Measurements from ENCODE around the gene GLT1D1.
"Not testable (repeated sequence)": the region's sequence is repeated elsewhere in the genome, so short reads cannot be mapped to it uniquely, and the experiment has no call there.

GLT1D1 gene

DNA sequence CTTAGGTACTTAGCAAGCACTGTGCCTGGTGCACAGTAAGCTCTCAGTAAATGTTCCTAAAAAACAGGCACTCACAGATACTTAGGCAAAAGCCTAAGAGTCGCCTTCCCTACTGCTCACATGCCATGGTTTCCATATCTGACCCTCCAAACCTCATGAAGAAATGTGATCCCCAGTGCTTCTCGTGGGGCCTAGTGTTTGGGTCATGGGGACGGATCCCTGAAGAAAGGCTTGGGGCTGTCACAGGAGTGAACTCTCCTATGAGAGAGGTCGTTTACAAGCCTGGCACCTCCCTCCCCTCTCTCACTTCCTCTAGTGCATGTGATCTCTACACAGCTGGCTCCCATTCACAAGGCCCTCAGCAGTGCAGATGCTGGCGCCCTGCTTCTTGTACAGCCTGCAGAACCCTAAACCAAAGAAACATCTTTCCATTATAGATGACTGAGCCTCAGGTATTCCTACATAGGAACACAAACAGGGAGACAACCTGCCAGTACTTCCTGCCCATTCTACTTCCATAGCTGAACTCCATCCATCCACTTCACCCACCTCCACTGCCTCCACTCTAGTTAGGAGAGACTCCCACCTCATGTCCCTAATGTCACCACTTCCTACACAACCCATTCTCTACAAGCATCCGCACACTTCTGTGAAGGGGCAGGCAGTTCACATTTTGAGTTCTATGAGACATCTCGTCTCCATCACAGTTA, 32.4 kb upstream of the GLT1D1 start:
- no peak for DNase-seq

DNA sequence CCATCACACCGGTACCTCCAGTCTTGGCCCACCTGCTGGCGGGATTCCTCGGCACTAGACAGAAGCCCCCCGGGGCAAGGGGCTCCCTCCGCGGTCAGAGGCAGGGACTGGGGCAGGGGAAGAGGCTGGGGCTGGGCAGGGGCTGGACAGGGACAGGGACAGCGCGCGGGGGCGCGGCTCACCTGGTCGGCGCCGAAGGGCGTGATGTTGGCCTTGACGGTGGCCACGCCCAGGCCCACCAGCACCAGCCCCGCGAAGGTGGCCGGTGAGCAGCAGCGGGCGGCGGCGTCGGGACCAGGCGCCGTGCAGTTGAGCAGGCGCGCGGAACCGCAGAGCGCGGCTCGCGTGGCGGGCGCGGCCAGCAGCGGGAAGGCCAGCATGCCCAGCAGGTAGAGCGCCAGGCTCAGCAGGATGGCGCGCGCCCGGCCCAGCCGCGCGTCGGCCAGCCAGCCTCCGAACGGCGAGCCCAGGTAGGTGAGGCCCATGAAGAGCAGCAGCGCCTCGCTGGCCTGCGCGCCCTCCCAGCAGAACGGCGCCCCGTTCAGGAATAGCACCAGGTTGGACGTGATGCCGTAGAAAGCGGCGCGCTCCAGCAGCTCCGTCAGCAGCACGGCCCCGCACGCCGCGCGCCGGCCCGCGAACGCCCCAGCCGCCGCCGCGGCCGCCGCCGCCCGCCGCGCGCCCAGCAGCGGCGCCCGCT, 29.9 kb upstream of the GLT1D1 start:
- no peak for DNase-seq

DNA sequence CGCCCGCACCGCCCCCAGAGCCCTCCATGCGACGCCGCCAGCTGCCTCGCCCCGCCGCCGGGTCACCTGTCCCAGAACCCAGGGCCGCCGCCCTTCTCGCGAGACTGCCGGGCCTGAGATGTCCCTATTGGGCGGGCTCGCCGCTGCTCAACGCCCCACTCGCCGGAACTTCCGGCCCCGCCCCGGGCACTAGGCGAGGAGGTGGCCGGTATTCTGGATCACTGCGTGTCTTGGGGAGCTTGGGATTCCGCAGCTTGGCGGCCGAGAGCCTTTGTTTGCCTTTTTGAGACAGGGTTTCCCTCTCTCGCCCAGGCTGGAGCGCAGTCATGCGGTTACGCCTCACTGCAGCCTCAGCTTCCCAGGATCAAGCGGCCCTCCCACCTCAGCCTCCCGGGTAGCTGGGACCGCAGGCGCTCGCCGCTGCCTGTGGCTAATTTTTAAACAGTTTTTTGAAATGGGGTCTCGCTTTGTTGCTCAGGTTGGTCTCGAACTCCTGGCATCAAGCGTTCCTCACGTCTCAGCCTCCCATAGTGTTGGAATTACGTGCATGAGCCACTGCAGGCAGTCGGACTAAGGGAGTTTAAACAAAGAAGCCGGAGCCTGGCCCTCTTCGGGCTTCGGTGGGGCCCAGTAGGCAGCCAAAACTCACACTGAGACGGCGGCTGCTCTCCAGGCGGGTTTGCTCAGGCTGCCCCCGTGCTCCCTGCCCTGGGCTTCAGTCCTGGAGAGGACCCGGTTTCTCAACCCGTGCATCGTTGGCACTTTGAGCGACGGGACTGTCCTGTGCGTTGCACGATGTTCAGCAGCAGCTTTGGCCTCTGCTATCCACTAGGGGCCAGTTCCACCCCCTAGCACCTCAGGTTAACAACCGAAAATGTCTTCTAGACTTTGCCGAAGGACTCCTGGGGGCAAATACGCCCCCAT, 29.1 kb upstream of the GLT1D1 start, which contains the start of gene SLC15A4:
Gene SLC15A4 (minus strand): TSS at position 43 of the 924 bp plus-strand sequence. CDS start 15 bp downstream, at position 28.
- DNase-seq, result peak; percentile 87

DNA sequence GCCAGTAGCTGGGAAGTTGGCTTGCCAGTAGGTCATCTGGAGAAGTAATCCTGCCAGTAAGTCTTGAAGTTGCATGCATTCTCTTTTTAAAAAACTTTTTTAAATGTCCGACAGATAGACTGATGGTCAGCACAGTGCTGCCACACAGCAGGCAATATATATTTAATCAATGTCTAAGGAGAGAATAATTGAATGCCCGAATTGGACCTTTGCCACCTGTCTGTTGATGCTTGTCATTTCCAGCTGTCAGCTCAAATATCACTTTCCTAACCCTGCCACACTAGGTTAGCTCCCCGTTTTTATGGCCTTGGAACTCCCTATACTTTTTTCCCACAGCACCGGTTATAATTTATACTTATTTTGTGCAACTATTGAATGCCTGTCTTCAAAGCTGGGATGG, 27.4 kb upstream of the GLT1D1 start:
- no peak for DNase-seq

DNA sequence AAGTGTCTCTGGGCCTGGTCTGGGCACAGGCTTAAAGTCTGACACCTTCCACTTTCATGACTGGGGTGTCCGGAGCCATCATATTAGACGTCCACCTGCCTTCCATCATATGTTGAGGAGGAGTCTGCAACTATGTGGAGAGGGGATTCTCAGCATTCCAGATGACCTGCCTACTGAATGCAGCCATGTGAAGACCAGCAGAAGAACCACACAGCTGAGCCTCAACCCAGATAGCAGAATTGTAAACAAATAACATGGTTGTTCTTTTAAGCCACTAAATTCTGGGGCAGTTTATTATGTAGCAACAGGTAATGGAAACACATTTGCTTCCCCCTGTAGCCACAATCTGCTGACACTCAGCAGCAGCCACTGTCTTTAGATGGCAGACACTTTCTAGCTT, 25.6 kb upstream of the GLT1D1 start:
- DNase-seq, result no peak

DNA sequence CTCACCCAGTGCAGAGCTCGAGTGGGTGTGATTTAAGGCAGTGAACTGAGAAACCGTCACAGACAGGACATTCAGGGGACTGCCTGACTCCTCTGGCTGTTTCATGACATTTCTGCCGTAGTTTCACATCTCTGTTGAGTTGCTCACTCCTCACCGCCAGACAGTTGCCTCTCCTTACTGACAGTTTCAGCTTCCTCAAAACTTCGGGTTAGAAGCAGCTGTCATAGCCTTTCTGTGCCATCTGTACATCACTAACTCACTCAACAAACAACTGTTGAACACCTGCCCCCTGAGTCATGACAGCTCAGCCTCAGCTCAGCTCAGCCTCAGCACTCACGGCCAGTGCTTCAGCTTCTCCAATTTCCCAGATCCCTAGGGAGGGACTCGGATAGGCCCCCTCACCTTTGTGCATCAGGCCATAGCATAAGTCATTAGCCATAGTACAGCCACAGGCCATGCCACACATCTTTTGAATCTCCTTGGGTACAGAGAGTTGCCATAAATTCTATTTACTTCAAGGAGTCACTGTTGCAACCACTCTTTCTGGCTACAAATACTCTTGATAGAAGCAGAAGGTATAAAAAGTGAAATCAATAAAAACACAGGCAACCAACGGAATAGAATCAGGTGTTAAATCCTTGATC, 23.3 kb upstream of the GLT1D1 start:
- no peak for DNase-seq

DNA sequence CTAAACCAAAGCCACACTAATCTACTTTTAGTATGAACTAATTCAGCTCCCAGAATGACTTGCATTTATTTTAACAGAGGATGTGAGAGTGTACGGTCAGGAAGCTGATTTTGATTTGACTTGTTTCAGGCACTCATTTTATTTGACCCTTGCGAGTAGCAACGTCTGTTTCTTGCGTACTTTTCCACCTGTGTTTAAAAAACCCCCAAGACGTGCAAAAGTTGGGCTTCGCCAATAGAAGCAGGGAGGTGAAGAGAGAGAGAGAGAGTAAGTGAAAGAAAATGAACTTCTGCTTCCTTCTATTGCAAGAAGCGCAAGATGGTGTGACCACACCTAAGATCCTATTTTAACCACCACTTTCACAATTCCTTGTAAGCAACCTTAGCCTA, 22.8 kb upstream of the GLT1D1 start:
- no peak for DNase-seq

DNA sequence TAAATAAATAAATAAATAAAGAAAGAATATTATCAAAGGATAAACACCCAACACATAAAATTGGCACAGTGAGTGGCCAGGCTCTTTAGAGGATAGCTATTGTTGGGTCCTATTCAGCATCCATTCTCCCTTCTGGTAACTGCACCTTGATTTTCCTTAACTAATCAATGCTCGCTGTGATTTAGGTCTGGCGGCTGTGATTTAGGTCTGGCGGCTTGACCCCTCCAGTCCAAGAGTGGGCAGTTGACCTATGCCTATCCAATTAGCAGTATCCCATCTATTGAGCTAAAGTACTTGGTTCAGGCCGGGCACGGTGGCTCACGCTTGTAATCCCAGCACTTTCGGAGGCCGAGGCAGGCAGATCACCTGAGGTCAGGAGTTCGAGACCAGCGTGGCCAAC, 19.9 kb upstream of the GLT1D1 start:
- no peak for DNase-seq

DNA sequence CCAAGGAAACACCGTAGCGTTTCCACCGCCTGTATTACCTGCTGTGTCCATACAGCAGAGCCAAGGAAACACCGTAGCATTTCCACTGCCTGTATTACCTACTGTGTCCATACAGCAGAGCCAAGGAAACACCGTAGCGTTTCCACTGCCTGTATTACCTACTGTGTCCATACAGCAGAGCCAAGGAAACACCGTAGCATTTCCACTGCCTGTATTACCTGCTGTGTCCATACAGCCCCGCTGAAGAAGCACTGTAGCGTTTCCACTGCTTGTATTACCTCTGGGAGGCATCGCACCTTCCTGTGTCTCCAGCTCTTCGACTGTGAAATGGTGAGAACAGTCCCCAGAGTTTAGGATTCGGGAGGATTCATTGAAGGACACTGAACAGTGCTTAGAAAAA, 13.4 kb upstream of the GLT1D1 start:
- DNase-seq, result not testable (repeated sequence)

DNA sequence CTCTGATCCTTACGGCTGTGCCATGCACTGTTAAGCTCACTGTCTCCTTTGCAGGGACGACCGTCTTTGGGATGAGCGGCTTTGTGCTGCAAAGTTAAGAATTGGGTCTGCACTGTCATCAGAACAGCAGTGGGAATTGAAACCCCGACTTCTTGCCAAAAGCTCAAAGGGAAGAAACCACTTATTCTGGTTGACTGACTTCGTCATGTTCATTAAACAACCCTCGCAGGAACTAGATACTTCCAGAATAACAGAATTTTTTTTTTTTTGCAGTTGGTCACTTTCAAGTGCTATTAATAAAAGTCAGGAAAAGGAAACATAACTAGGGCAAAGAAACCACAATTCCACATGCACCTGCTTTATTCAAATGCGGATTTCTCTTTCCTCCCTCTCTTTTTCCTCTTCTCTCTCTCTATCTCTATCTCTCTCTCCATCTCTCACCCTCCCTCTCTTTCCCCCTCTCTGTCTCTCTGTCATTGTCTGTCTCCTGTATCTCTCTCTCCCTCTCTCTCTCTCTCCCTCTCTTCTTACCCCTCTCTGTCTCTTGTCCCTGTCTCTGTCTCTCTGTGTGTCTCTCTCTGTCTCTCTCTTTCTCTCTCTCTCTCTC, 12.3 kb upstream of the GLT1D1 start:
- no peak for DNase-seq

DNA sequence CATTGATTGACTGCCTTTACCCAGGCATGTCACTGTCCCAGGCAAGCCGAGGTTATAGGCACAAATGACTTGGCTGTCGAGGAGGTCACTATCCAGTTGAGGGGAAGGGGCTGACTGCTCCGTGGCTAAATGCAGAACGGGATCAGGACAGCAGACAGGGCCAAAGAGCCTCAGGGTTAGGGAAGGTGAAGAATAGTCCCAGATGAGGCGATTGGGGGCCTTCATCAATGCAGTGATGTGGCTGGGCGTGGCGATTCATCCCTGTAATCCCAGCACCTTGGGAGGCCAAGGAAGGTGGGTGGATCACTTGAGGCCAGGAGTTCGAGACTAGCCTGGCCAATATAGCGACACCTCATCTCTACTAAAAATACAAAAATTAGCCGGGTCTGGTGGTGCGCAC, 10.7 kb upstream of the GLT1D1 start:
- no peak for DNase-seq

DNA sequence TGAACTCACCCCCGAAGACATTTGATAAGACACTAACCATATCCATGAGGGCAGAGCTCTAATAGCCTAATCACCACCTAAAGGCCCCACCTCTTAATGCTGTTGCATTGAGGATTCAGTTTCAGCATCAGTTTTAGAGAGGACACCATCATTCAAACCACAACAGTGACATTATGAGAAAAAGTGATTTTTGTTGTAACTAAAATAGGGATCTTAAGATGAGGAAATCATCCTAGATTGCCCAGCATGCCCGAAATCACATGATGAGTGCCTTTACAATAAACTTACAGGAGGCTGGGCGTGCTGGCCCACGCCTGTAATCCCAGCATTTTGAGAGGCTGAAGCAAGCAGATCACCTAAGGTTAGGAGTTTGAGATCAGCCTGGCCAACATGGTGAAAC, 9.7 kb upstream of the GLT1D1 start:
- no peak for DNase-seq

DNA sequence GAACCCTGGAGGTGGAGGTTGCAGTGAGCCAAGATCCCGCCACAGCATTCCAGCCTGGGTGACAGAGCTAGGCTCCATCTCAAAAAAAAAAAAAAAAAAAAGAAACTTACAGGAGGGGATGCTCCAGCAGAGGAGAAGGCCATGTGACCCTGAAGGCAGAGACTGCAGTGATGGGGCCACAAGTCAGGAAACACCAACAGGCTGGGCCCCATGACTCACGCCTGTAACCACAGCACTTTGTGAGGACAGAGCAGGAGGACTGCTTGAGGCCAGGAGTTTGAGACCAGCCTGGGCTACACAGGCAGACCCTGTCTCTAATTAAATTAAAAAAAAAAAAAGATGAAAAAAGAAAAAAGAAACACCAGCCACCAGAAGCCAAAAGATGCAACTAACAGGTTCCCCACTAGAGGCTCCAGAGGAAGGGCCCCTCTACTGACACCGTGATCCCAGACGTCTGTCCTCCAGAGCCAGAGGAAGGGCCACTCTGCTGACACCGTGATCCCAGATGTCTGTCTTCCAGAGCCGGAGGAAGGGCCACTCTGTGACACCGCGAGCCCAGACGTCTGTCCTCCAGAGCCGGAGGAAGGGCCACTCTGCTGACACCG, 9.1 kb upstream of the GLT1D1 start:
- DNase-seq, result no peak

DNA sequence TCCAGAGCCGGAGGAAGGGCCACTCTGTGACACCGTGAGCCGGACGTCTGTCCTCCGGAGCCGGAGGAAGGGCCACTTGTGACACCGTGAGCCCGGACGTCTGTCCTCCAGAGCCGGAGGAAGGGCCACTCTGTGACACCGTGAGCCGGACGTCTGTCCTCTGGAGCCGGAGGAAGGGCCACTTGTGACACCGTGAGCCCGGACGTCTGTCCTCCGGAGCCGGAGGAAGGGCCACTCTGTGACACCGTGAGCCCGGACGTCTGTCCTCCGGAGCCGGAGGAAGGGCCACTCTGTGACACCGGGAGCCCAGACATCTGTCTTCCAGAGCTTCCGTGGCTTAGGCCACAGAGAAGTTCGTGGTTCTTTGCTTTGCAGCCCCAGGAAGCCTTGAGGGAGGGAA, 6.6 kb upstream of the GLT1D1 start:
- DNase-seq, result not testable (repeated sequence)

DNA sequence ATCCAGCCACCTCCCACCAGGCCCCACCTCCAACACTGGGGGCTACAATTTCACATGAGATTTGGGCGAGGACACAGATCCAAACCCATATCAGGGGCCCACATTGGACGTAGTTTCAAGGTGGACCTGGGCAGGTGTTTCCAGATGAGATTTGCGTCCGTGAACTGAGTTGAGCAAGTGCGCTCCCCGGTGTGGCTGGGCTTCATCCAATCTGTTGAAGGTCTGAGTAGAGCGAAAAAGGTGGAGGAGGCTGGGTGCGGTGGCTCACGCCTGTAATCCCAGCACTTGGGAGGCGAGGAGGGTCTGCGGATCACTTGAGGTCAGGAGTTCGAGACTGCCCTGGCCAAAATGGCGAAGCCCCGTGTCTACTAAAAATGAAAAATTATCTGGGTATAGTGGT, 4.9 kb upstream of the GLT1D1 start:
- no peak for DNase-seq

DNA sequence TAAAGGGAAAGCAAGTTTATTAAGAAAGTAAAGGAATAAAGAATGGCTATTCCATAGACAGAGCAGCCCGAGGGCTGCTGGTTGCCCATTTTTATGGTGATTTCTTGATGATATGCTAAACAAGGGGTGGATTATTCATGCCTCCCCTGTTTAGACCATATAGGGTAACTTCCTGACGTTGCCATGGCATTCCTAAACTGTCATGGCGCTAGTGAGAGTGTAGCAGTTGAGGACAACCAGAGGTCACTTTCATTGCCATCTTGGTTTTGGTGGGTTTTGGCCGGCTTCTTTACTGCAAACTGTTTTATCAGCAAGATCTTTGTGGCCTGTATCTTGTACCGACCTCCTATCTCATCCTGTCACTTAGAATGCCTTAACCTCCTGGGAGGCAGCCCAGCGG, 3.5 kb upstream of the GLT1D1 start:
- DNase-seq, result not testable (repeated sequence)

DNA sequence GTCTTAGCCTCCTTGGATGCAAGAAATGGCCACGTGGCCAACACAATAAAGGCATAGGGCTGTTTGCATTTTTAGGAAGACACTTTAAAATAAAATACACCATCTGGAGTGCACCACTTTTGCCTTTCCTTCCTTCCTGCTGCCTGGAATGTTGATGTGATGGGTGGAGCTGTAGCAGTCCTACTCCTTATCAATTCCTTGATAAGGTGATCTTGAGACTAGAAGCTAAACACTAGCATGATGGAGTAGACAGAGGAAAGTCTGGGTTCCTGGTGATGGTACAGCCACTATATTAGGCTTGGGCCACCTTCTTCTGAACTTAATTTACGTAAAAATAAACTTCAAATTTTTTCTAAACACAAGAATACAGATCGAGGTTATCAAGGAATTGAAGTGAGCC, 2.9 kb upstream of the GLT1D1 start:
- no peak for DNase-seq

DNA sequence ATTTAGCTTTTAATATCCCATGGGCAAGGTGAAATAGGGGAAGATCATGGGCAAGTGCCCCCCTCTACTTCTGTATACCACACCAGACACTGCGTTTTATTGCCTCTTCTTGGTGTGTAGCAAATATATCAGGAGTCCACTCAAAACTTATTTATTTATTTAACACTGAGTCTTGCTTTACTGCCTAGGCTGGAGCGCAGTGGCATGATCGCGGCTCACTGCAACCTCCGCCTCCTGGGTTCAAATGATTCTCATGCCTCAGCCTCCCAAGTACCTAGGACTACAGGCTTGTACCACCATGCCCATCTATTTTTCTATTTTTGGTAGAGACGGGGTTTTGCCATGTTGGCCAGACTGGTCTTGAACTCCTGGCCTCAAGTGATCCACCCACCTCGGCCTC, 1.8 kb upstream of the GLT1D1 start:
- not testable (repeated sequence) for DNase-seq

DNA sequence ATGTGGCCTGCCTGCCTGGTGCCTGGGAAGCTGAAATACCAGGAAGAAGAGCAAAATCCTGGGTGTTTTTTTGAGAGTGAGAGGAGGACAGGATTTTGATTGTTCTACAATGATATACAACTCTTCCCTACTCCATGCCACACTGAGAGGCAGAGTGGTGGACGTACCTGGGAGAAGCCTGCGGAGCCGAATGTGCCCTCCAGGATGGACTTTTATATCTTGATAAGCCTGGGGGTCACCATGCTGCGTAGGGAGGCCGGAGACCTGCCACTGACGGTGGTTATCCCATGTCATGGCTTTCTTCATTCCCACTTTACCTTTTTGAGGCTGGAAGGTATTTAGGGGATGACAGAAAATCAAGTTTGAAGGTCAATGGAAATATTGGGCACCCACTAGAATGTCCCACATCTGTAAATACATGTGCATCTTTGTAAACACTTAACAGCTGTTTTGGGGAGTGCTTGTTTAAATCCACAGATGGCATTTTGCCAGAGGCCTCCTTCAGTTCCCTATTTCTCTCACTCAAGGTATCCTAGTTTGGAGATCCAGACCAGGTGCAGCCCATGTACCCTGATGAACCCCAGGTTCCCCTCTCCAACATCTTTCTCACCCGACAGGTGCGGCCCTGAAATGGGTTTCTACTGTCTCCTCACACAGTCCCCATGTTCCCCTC, 1.1 kb upstream of the GLT1D1 start:
- no peak for DNase-seq

DNA sequence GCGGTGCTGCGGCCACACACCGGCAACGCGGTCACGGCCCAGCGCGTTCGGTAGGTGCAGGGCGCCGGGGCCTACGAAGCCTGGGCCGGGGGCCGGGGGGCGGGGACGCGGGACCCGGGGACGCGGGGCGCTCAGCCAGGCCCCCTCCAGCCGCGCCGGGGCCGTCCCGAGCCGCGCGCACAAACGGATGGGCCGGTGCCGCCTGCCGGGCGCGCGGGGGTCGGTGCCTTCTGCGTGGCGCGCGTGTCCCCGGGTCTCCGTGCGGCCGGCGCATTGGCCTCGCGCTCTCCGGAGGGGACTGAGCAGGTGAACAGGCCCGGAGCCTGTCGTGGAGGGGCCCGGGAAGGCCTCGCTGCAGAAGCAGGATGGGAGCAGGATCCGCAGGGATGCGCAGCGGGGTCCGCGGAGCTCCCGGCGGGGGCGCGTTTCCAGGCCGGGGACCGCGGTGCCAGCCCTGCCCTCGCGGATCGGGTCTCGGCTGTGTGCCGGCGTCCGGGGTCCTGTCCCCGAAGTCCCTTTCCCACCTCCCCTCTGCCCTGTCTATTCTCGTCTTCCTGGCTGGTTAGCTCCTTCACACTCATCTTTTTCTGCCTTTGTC, 421 bp downstream of the GLT1D1 start:
- DNase-seq, result no peak

All from T1000 (cell line).